ENCODE measurements around the gene HNF1B. TPM values are rescaled to one million over a fixed set of nuclear protein-coding genes. Genes with fewer than 3 reads are reported as not detected.

Gene HNF1B
- total and polyA plus RNA-seq, 4 donors: 4.1 to 18.9 (median 12.4) TPM

GRCh38 chr17:37693328-37693727, 51.5 kb downstream of the HNF1B start:
- Histone ChIP-seq H3K9me3 (ENCODE audit: control insufficient read depth in 4 of 4, insufficient read depth in 3 of 4, low read length in 3 of 4) (peaks cover 0 to 3% (median 0%) of the 10 kb centered on the region in 4 donors), H3K4me1 (ENCODE audit: control insufficient read depth in 5 of 5, insufficient read depth in 5 of 5, low read length in 5 of 5) (no peaks in the 10 kb centered on the region), H3K27ac (ENCODE audit: low read depth in 1 of 2, low read length in 1 of 2) (no peak overlapping the region), H3K27me3 (ENCODE audit: control insufficient read depth in 3 of 3, insufficient read depth in 3 of 3, low read length in 2 of 3) (peaks cover 0 to 3% (median 0%) of the 10 kb centered on the region in 3 donors), H3K4me3 (no peak overlapping the region), H3K36me3 (ENCODE audit: control insufficient read depth in 4 of 4, insufficient read depth in 4 of 4, low read length in 4 of 4) (peaks cover 0 to 2% (median 0%) of the 10 kb centered on the region in 4 donors), H3K9ac (ENCODE audit: insufficient read depth in 1 of 2, low read length in 2 of 2) (no peak overlapping the region)
- 87 to 91% methylated on average over 5 of the region's 5 CpGs for WGBS, 2 donors
- TF ChIP-seq CTCF (IDR thresholded peaks at IDR 0.05; ENCODE audit: control extremely low read depth, extremely low read depth): no peak
- no peak for DNase-seq
- ATAC-seq (ENCODE audit: insufficient read depth, low FRiP score): no peak

GRCh38 chr17:37691807-37692206, 53.1 kb downstream of the HNF1B start:
- WGBS, 2 donors: 80 to 89% methylated on average over 6 of the region's 6 CpGs
- DNase-seq (no peak), ATAC-seq (ENCODE audit: insufficient read depth, low FRiP score) (no peak)
- H3K27me3 ChIP-seq (ENCODE audit: control insufficient read depth in 3 of 3, insufficient read depth in 3 of 3, low read length in 2 of 3): peaks cover 0 to 1% (median 0%) of the 10 kb centered on the region in 3 donors
- no peak overlapping the region for H3K4me3 ChIP-seq
- TF ChIP-seq CTCF (IDR thresholded peaks at IDR 0.05; ENCODE audit: control extremely low read depth, extremely low read depth): no peak
- peaks cover 0 to 3% (median 0%) of the 10 kb centered on the region in 4 donors for H3K9me3 ChIP-seq (ENCODE audit: control insufficient read depth in 4 of 4, insufficient read depth in 3 of 4, low read length in 3 of 4)
- no peak overlapping the region for H3K27ac ChIP-seq (ENCODE audit: low read depth in 1 of 2, low read length in 1 of 2)
- H3K4me1 ChIP-seq (ENCODE audit: control insufficient read depth in 5 of 5, insufficient read depth in 5 of 5, low read length in 5 of 5): peaks cover 0 to 2% (median 0%) of the 10 kb centered on the region in 5 donors
- no peaks in the 10 kb centered on the region for H3K36me3 ChIP-seq (ENCODE audit: control insufficient read depth in 4 of 4, insufficient read depth in 4 of 4, low read length in 4 of 4)
- H3K9ac ChIP-seq (ENCODE audit: insufficient read depth in 1 of 2, low read length in 2 of 2): no peak overlapping the region

- no peak for TF ChIP-seq CTCF (IDR thresholded peaks at IDR 0.05; ENCODE audit: control extremely low read depth, extremely low read depth)
- DNase-seq: no peak
- Histone ChIP-seq H3K27ac (ENCODE audit: low read depth in 1 of 2, low read length in 1 of 2) (no peak overlapping the region), H3K4me1 (ENCODE audit: control insufficient read depth in 5 of 5, insufficient read depth in 5 of 5, low read length in 5 of 5) (peaks cover 0 to 12% (median 0%) of the 10 kb centered on the region in 5 donors), H3K4me3 (no peak overlapping the region), H3K36me3 (ENCODE audit: control insufficient read depth in 4 of 4, insufficient read depth in 4 of 4, low read length in 4 of 4) (no peaks in the 10 kb centered on the region), H3K9ac (ENCODE audit: insufficient read depth in 1 of 2, low read length in 2 of 2) (no peak overlapping the region), H3K27me3 (ENCODE audit: control insufficient read depth in 3 of 3, insufficient read depth in 3 of 3, low read length in 2 of 3) (no peaks in the 10 kb centered on the region), H3K9me3 (ENCODE audit: control insufficient read depth in 4 of 4, insufficient read depth in 3 of 4, low read length in 3 of 4) (no peaks in the 10 kb centered on the region)
- ATAC-seq (ENCODE audit: insufficient read depth, low FRiP score): no peak
- WGBS, 2 donors: 78 to 81% methylated on average over 7 of the region's 7 CpGs
Observed at GRCh38 chr17:37689317-37689716, 55.5 kb downstream of the HNF1B start.

- ATAC-seq (ENCODE audit: insufficient read depth, low FRiP score) (no peak), DNase-seq (no peak)
- H3K36me3 ChIP-seq (ENCODE audit: control insufficient read depth in 4 of 4, insufficient read depth in 4 of 4, low read length in 4 of 4): no peaks in the 10 kb centered on the region
- WGBS, 2 donors: 66 to 79% methylated on average over 9 of the region's 9 CpGs
- no peak overlapping the region for H3K4me3 ChIP-seq
- no peak overlapping the region for H3K27ac ChIP-seq (ENCODE audit: low read depth in 1 of 2, low read length in 1 of 2)
- H3K9me3 ChIP-seq (ENCODE audit: control insufficient read depth in 4 of 4, insufficient read depth in 3 of 4, low read length in 3 of 4): peaks cover 0 to 1% (median 0%) of the 10 kb centered on the region in 4 donors
- no peak overlapping the region for H3K9ac ChIP-seq (ENCODE audit: insufficient read depth in 1 of 2, low read length in 2 of 2)
- H3K27me3 ChIP-seq (ENCODE audit: control insufficient read depth in 3 of 3, insufficient read depth in 3 of 3, low read length in 2 of 3): no peaks in the 10 kb centered on the region
- H3K4me1 ChIP-seq (ENCODE audit: control insufficient read depth in 5 of 5, insufficient read depth in 5 of 5, low read length in 5 of 5): peaks cover 0 to 12% (median 0%) of the 10 kb centered on the region in 5 donors
- TF ChIP-seq CTCF (IDR thresholded peaks at IDR 0.05; ENCODE audit: control extremely low read depth, extremely low read depth): no peak
Observed at GRCh38 chr17:37683454-37683984, 61.3 kb downstream of the HNF1B start.

Data from lung (tissue), 12 donors.